Stimulated activated CD8-positive, alpha-beta memory T cell treated with anti-CD3 and anti-CD28 coated beads, Interleukin-15, amount 100 ng/mL, for 4 hours (primary cell): ENCODE results near the gene ZNF148.

Experiments
- DNase-seq, 2 donors: peaks; one replicate each; pipeline ENCODE4 v3.0.0-alpha.2; 2020; ENCODE audit warnings: low read depth in 2 of 2

ZNF148 gene

DNA sequence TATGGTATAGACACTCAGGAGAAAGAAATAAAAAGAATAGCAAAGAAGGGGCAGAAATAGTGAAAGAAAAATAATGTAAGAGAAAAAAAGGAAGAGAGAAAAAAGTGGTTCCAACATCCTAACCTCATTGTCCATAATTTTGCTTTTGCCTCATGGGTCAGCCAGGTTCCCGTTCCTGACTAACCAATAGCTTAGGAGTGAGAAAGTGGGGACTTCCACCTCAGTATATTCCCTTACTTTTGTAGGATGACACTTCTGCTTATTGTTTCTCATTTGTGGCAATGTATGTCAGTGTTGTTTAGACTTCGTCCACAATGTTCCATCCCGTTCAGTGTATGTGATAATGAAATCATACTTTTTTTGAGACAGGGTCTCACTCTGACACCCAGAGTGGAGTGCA, 153.3 kb downstream of the ZNF148 start:
- DNase-seq = no peak

DNA sequence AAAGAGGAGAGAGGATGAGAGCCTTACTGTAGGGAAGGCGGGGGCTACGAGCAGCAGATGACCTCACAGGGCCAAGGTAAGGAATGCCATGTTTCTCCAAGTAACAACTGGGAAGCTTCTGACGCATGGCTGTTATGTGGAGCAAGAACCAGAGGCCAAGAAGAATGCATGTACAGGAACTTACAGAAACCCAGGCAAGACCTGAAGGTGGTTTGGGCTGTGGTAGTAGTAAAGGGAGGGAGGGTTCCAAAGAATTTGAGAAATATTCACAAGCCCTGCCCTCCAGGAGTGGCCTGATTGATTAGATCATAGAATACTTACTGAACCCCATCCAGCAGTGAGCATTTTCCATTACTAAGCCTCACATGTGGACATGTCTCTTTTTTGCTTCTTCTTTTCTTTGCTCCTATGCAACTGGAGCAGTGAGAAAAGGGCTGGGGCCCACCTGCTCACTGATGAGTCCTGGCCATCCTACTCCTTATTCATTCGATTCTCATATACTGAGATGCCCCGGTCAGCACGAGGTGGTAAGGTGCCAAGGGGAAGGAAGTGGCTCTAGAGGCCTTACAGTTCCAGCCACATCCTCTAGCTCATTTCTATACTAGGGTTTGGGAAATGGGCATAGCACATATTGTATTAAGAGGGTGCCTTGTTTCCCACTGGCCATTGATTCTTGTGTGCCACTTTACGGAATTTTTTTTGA, 154.2 kb downstream of the ZNF148 start:
- DNase-seq = no peak

DNA sequence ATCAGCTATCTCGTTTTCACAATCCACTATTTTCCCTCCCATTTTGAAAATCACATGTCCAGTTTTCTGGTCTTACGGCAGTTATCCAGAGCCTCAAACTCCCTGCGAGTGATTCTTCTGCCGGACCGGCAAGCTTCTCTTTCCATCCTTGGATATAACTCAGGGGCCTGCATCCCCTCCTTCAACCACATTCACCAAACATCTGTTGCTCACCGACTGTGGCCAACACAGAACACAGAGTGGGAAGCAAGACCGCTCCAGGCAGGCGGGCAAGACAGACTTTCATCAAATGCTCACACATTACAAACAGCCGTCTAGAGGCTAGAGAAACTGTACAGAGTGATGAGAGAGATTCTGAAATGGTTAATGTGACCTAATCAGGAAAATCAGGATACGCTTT, 154.9 kb downstream of the ZNF148 start:
- no peak for DNase-seq

DNA sequence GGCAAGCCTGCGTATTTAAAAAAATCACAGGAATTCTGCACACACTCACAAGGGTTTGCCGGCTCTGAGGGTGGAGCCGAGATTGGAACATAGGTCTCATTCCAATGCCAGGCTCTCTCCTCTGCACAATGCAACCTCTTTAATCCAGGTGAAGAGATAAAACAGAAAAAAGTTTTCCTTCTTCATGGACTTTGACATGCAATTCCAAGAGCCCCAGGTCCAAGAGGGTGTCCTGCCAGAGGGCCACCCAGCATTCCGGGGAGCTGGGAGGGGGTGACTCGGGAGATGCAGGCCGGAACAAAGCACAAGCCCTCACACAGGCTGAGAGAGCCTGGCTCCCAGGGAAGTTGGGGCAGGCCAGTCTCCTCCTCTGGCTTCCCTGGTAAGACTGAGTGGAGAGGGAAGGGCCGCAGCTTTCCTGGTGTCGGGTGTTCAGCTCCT, 155.8 kb downstream of the ZNF148 start:
- no peak for DNase-seq

DNA sequence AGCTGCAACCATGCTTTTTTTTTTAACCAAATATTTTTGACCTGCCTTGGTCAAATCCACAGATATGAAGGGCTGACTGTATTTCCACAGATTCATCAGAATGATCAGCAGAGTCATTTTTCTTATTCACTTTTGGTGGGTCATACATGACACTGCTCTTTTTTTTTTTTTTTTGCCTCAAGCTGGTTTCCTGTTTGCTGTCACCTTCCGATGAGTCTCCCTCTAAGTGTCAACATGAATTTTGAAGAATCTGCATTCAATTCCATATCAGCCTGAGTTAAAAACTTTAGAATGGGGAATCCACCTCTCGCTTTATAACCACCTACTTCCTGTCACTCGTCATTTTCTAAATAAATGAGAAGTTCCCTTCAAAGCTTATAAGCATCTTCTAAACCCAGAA, 160.4 kb downstream of the ZNF148 start:
- no peak for DNase-seq

DNA sequence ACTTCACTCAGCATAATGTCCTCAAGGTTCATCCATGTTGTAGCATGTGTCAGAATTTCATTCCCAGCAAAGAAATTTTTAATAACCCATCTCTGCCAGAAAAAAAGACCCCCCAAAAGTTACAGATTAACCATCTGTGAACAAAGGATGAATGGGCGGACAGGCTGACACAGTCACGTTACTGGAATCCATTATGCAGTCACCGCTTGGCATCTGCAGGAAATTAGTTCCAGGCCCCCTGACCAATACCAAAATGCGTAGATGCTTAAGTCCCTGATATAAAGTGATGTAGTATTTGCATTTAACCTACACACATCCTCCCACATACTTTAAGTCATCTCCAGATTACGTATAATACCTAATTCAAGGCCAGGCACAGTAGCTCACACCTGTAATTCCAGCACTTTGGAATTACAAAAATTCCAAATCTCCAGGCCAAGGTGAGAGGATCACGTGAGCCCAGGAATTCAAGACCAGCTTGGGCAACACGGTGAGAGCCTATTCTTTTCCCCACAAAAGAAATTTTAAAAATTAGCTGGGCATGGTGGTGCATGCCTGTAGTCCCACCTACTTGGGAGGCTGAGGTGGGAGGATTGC, 161.1 kb downstream of the ZNF148 start:
- DNase-seq = no peak

DNA sequence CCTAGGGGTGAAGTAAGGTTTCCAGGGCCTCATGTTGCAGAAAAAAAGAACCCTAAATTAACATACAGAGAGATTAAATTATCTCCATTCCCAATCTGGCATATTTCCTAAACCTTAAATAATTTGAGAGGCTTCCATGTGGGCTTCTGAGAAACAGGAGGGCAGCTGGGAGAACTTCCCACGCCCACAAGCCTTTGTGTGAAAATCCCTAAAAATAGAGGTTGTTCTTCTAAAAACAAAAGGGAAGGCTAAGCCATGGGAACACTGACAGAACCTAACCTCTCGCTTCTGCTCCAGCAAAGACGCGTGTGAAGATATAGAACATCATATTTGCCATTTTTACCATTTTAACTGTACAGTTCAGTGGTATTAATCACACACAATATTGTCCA, 161.8 kb downstream of the ZNF148 start:
- DNase-seq = no peak

DNA sequence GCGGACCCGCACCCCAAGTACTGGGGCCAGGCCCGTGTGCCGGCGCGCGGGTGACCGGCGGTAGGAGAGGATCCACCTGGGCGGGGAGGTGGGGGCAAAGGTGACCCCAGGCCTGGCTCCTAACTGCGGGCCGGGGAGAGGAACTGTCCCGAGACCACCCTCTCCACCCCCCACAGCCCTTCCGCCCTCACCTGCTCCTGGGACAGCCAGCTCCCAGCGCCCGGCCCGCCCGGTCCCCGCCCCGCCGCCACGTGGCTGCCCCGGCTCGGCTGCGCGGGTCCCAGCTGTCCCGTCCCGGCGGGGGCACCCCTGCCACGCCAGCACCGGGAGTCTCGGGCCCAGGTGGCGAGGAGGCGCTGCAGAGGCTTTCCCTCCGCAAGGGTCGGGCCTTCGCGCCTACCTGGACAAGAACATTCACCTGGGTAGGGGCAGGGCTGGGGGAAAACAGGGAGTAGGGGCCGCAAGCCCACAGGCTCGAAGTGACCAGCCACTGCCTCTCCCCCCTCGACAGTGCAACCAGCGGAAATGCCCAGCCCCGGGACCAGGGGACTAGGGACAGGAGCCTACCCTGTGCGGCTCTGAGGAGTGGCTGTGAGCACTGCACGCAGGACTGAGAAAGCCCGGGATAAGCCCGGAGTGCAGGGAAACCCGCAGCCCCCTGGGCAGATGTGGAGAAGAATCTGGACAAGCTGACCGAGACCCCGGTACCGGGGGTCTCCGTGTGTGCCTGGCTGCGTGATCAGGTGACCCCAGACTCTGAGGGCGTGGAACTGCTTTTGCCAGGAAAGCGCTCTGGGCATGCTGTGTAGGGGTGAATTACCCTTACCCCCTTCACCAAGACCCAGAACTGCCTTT, 162.4 kb downstream of the ZNF148 start, which contains the start of gene SLC12A8:
SLC12A8 (minus strand) TSS at position 240 of the 855 bp plus-strand sequence. CDS start 1,399 bp downstream, outside the sequence.
- no peak for DNase-seq

DNA sequence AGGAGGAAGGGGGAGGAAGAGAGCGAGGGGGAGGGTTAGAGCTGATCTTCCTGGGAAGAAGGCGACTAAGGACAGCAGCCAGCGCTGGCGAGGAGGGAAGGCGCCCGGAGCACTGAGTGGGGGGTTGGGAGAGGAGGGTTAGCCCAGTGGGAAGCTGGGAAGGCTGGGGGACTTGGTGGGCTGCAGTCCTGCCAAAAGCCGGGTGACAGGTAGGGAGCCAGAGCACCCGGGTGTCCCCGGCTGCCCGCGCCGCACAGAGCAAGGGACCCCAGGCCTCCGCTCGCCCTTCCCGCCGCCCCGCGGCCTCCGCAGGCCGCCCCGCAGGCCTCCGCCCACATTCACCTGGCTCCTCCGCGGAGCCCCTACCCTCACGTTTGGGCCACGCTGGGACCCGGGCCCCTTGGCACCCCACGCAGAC, 163.0 kb downstream of the ZNF148 start:
- no peak for DNase-seq

DNA sequence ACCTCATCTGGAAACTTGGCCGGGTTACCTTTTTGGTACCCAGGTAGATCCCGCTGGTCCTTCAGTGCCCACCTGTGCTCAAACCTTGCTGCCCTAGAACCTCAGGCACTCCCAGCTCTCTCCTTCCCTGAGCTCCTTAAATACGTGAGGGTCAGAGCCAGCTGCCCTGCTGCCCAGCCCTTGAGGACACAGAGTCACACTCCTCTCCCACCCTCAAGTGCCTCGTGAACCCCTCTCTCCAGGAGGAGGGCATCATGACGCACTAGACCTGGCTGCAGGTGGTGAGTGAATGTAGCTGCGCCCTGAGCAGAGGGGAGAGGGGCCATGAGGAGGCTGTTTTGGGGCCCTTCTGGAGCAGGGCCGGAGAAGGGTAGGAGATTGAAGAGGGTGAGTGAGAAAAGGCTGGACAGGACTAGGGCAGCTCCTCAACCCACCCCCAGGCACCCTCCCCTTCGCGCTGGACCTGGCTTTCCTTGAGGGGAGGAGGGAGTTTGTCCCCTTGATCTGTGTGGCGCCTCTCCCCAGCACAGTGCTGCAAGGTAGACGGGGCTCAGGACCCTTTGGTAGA, 163.5 kb downstream of the ZNF148 start:
- no peak for DNase-seq

DNA sequence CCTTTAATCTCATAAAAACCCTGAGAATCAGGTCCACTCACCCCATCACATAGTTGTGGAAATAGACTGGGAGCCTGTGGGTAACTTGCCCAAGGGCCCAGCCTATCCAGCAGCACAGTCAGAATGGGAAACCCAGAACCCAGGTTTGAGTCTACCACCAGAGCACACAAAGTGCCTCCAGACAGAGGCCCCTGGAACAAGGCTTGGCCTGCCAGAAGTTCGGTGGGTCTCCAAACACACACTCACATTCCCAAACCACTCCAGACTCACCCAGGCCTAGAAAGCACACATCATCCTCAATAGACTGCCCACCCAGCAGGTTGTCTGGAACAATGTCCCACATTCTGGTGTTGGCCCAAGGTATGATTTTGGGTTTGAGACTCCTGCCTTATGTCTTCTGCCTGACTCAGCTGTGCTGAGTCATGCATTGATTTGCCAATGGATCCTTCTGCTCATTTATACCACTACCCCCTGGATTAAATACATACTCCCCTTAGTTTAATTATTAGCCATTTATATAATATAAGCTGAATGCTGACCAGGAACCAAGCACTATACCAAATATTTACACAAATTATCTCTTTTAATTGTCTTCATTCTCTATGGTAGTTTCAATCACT, 167.1 kb downstream of the ZNF148 start:
- no peak for DNase-seq

DNA sequence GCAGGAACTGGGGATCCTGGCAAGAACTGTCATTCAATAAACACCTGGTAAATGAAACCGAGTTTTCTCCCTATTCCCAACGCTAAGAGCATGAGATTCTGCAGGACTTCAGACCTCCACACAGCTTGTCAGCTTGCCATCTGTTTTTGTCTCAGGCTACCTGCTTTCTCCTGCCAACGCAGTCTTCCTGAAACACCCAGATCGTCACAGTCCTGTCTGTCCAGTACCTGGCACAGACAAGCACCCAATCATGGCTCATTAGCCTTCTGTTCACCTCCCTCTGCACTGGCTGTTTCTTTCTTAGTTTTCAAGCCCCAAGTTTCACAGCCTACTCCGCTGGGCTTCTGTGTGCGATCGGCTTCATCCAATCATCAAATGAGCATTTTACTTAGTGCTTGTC, 167.6 kb downstream of the ZNF148 start:
- DNase-seq = no peak

DNA sequence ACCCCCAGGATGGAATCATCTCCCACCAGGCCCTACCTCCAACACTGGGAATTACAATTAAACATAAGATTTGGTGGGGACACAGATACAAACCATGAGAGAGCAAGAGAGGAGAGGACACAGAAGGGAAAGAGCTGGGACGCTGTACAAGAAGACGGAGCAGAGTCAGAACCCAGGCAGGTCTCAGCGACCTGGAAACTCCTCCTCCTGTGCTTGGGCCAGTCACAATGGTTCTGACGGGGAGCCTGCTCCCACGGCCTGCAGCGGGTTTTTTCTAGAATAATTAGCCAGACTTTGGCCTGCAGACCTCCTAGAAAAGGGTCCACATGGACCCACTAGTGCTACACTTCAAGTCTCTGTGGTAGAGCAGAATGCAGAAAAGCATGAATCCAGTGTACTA, 168.2 kb downstream of the ZNF148 start:
- no peak for DNase-seq

DNA sequence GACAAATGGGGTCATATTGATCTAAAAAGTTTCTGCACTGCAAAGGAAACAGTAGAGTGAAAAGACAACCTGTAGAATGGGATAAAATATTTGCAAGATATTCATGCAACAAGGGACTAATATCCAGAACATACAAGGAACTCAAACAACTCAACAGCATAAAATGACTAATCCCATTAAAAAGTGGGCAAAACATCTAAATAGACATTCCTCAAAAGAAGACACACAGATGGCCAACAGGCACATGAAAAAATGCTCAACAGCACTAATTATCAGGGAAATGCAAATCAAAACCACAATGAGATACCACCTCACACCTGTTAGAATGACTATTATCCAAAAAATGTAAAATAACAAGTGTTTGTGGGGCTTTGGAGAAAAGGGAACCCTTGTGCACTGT, 171.4 kb downstream of the ZNF148 start:
- no peak for DNase-seq

DNA sequence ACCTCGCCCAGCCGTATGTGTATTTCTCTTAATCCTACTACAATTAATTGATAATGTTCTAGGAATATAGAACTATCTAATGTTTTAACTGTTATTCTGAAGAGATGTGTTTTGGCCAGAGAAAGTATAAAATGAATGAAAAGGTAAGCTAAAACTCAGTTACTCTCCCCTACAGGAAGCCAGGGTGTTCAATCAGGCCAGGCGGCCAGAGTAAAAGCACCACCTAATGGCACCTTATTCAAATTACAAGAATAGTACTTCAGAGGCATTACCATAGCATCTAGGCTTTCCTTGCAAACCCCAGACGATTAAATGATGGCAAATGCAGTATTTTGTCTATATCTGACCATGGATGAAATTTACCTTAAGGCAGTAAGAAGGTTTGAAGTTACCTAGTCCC, 172.9 kb downstream of the ZNF148 start:
- no peak for DNase-seq

DNA sequence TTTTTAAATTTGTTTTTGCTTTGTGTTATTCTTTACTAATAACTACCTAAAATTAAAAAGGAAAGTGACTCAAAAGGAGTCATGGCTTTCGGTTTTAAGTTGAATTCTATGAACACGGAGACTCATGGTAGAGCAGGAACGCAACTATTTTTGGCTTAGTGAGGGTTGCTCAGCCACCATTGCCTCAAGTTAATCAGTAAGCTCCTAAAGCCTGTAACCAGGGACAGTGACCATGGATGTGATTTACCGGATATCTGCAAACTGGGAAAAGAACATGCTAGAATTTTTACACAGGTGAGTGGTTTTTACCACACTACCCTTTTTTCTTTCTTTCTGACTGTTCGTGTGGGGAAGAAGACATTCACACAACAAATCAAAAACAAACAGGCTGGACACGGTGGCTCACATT, 174.4 kb downstream of the ZNF148 start:
- DNase-seq = no peak

DNA sequence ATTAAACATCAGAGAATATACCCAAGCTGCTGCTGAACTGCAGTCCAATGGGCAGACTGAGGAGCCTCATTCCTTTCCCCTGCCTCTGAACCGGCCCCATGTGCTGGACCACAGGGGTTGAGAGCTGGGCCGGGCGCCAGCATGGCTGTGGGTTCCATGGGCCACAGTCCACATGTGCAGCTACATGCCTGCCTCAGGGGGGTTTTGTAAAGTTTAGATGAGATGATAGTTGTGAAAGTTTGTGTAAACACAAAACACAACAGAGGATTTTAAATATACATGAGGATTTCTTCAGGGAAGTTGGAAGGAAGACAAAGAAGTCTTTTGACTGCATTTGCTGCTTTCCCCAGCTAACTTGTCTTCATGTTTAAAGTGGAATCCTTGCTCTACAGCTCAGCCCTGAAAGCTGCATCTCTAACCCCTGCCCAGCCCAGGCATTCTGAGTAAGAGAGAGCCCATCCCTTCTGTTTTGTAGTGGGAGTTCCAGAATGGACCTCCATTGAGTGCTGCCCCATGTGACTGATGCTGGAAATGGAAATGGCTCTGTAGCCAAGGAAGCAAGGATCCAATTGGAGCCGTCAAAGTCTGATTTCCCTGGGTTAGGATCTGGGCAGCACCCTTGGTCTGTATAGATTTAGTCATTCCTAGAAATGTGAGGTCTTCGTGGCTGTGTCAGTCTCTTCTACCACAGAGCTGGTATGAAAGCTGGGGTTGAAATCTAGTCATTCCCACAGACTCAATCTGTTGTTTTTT, 180.1 kb downstream of the ZNF148 start:
- no peak for DNase-seq

DNA sequence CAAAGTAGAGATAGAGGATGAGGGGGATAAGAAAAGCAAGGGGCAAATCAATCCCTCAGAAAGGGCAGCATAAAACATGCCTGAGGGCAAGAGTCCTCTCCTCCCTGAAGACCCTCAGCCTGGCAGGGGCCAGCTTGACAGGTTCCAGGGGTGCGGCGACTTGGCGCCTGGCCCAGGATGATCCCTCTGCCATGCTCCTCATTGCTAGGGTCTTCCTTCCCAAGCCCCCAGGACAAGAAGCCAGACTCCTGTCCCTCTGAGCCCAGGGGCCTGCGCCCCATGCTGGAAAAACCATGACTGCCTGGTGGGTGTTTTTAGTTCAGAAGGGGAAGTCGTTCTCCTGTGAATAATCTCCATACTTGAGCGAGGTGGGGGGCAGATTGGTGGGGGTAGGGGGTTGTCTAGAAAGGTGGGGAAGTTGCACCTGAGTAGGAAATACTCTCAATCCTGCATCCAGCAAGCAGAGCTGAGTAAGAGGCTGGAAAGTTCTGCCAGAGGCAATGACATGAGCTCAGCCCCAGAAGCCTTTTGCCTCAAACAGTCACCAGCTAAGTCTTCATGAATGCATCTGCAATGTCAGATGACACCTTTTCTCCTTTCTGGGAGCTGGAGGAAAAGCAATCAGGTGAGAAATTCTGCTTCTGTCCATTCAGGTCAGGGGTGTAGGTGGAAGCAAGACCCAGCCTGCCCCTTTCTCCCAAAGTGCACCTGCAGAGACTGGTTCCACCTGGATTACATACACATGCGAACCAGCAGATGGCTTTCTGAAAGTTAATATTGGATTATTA, 180.9 kb downstream of the ZNF148 start:
- DNase-seq = no peak

DNA sequence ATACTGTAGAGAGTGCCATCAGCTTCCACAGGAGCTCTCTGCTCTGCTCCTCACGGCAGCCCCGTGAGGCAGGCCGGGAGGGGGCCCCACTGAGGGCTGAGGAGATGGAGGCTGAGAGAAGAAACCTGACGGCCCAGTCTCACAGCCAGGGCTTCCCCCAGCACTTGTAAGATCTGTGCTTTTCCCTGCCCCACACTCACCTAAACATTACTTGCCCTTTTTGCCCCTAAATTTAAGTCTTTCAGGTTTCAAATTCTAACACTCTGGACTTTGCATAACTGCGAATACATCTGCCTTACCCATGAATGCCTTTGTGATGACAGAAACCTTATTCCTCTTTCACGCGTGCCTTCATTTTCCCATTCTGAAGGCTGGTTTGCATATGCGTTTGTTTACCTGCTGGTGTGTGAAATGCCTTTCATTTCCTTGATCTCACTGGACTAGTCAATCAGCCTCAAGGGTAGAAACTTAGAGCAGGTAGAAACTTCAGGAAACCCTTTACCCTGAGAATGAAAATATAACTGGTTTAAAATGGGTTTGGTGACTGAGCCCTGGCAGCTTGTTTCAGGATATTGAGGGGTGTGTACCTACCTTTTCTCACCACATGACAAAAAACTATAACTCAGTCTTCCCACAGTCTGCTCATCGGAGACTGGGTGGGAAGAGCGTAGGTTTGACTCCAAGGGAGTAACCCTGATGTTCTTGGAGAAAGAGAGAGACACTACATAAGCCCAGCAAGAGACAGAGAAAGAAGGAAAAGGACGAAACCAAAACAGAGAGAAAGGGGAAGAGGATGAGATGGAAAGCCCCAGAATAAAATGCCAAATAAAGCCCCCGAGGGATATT, 182.7 kb downstream of the ZNF148 start:
- no peak for DNase-seq
